Adrenal gland (tissue), 19 donors: ENCODE results near the gene NUFIP1. TPM values are rescaled to one million over a fixed set of nuclear protein-coding genes. Genes with fewer than 3 reads are reported as not detected.
A peak's percentile ranks its signal among the peaks of the same experiment; 100 is the strongest.

ENCODE experiments used
- DNase-seq, 7 donors: peaks; one replicate each; pipeline ENCODE4 v3.0.0-alpha.2; 2019 to 2020
- H3K27ac ChIP-seq, 5 donors: fragments of 200-600 bp; sonication (generic) in 4 of 5; 1 replicate in 3 of 5; 2 replicates in 2 of 5; pipeline versions ENCODE4 v1.5.1 to v1.8.0; 2016 to 2020; ENCODE audit warnings: mild to moderate bottlenecking in 1 of 5
- H3K27me3 ChIP-seq: fragments of 200-600 bp; 2 replicates; pipeline ENCODE4 v1.8.0; 2021
- H3K36me3 ChIP-seq, 2 donors: fragments of 200-600 bp; replicated peaks in 1 of 2; 1 replicate in 1 of 2; 2 replicates in 1 of 2; pipeline versions ENCODE4 v1.5.1 to v1.8.0; 2018 to 2022
- H3K4me1 ChIP-seq, 2 donors: fragments of 200-600 bp; replicated peaks in 1 of 2; 1 replicate in 1 of 2; 2 replicates in 1 of 2; pipeline versions ENCODE4 v1.5.1 to v1.8.0; 2018 to 2021
- H3K4me3 ChIP-seq, 4 donors: fragments of 200-600 bp; sonication (generic) in 3 of 4; one replicate each; pipeline ENCODE4 v1.5.1; 2016 to 2018
- H3K9me3 ChIP-seq, 3 donors: fragments of 200-600 bp; sonication (generic) in 1 of 3; replicated peaks in 1 of 3; 1 replicate in 2 of 3; 2 replicates in 1 of 3; pipeline versions ENCODE4 v1.5.1 to v1.8.0; 2016 to 2021
- POLR2A ChIP-seq, 2 donors: fragments of 450-650 bp; IDR thresholded peaks; one replicate each; pipeline ENCODE4 v1.6.1; 2017; ENCODE audit warnings: antibody characterized with exemption in 2 of 2, mild to moderate bottlenecking in 2 of 2, moderate library complexity in 1 of 2
- WGBS, 4 donors: extraction: QIAGEN DNeasy Blood & Tissue Kit in 2 of 4; methylation state at CpG; one replicate each; pipeline versions ENCODE4 v1.1.5 to v1.1.7; 2013 to 2017; 5-methylcytosine and 5-hydroxymethylcytosine counted together
- intact Hi-C, 2 donors: fragments of 100-400 bp; cut with DNase I; formaldehyde crosslinking; loops; one replicate each; pipeline versions ENCODE4 v1.14.1 to v1.15.0; 2022 to 2023
- long read RNA-seq, 10 donors: library from polyadenylated mRNA in 3 of 10; unstranded in 2 of 10; stranded (forward) in 1 of 10; transcript quantifications; one replicate each; pipeline ENCODE4 v2.0.0 and lab custom pipeline, GENCODE V29; 2021 to 2026
- polyA plus RNA-seq, 3 donors: library from polyadenylated mRNA; stranded (reverse); fragments of 200-250 nt in 2 of 3; fragments of 350-450 nt in 1 of 3; fragmentation: Illumina TruSeq in 1 of 3; extraction: RNeasy Lipid Tissue Mini Kit (QIAGEN cat#74804) in 1 of 3; gene quantifications; one replicate each; pipeline ENCODE4 v1.2.3, GENCODE V29; 2013 to 2014
- total RNA-seq, 9 donors: library from RNA; depleted of rRNA in 4 of 9; stranded (reverse); fragments of >200 nt in 4 of 9; fragments of 120-200 nt in 1 of 9; fragmentation: NEBNext Ultra II Directional in 1 of 9; extraction: Animal tissue kit (Norgen Biotek cat#: 25700) in 1 of 9; gene quantifications; one replicate each; pipeline versions ENCODE4 v1.1.0 to v1.2.4, GENCODE V29; 2013 to 2023
- TF ChIP-seq, protein P1 (sequence below), 6 experiments: fragments of 450-650 bp in 4 of 6; fragments of 200-600 bp in 2 of 6; sonication (generic) in 1 of 6; IDR thresholded peaks; 1 replicate in 5 of 6; 2 replicates in 1 of 6; pipeline versions ENCODE4 v1.5.1 to v1.8.0; 2016 to 2021; ENCODE audit warnings: antibody characterized with exemption in 6 of 6, mild to moderate bottlenecking in 2 of 6, moderate library complexity in 1 of 6
- donor health status: healthy with polysubstance abuse.
- donor health status: Bipolar disorder and iron deficiency.
- donor health status: DM: yes; HTN: yes; CAD: no.
- donor health status: DM: no; HTN: no; CAD: no.
- donor health status: DM: no; HTN: no; CAD: no.
- donor health status: DM: yes; HTN: yes; CAD: no.

Gene NUFIP1
- total RNA-seq = 1 to 10 TPM in 8 of 9 donors, under 1 TPM in 1; 0.79 to 6.9 (median 4.5) TPM
- 1 to 10 TPM; 2.7 to 9.3 (median 2.8) TPM for polyA plus RNA-seq
- long read RNA-seq, donor 1, partial matches to known transcripts = 0 of 1 reads
- long read RNA-seq, donor 1, other reads (novel, unspliced or antisense) = 0 of 1 reads
- long read RNA-seq, donor 2, partial matches to known transcripts = 0 of 3 reads
- long read RNA-seq, donor 2, other reads (novel, unspliced or antisense) = 0 of 3 reads
- long read RNA-seq, donor 3, partial matches to known transcripts = 0 of 1 reads
- long read RNA-seq, donor 3, other reads (novel, unspliced or antisense) = 0 of 1 reads
- long read RNA-seq, donor 4, partial matches to known transcripts = 1 of 1 reads
- long read RNA-seq, donor 4, other reads (novel, unspliced or antisense) = 0 of 1 reads
- long read RNA-seq, donor 5, transcript NUFIP1-201 (10 exons, 3,492 nt) = major isoform, 10 of 12 reads
- long read RNA-seq, donor 5, partial matches to known transcripts = 1 of 12 reads
- long read RNA-seq, donor 5, other reads (novel, unspliced or antisense) = 1 of 12 reads
- long read RNA-seq, donor 6, partial matches to known transcripts = 7 of 7 reads
- long read RNA-seq, donor 6, other reads (novel, unspliced or antisense) = 0 of 7 reads
- long read RNA-seq, donor 7 = 0 reads
- long read RNA-seq, donor 8, partial matches to known transcripts = 0 of 1 reads
- long read RNA-seq, donor 8, other reads (novel, unspliced or antisense) = 0 of 1 reads
- long read RNA-seq, donor 9, partial matches to known transcripts = 0 of 3 reads
- long read RNA-seq, donor 9, other reads (novel, unspliced or antisense) = 0 of 3 reads
- long read RNA-seq, donor 10, partial matches to known transcripts = 0 of 1 reads
- long read RNA-seq, donor 10, other reads (novel, unspliced or antisense) = 0 of 1 reads

DNA sequence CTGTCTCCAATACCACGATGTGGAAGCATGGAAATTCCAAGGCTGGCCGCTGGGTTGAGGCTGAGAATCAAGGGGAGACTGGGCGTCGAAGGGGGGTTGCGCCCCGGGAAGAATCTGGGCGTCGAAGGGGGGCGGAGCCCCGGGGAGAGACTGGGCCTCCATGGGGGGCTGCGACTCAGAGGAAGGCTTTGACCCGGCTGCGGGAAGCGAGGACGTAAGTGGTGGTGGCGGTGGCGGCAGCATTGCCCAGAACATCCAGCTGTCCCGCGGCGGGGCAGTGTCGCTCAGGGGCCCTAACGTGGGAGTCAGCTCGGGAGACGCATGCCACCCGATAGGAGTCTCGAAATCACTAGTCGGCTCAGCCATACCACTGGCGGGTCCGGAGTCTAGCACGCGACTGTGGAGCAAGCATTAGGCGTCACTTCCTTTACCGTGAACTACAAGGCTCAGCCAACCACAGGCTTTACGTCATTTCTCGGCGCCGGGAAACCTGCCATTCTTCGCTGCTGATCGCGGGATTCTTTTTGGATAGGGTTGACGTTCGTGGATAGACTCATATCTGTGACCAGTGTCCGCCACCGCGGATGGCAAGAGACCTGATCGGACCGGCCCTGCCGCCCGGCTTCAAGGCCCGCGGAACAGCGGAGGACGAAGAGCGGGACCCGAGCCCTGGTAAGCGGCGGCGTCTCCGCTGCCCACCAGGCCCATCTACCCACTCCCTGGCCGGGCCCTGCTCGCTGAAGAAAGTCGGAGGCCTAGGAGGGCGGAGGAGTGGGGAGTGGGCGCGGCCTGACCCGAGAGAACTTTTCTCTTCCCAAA lies at the start of gene NUFIP1, which contains the start of gene GPALPP1:
Gene NUFIP1 (minus strand): TSS at position 401 of the 819 bp plus-strand sequence. CDS start 35 bp downstream, at position 366.
Gene GPALPP1 (plus strand): TSS at position 468 of the 819 bp plus-strand sequence. CDS start 117 bp downstream, at position 585.
- Histone ChIP-seq H3K27ac (peak within 1 kb of the TSS in 4 of 5 donors; percentile 80 to 91 (median 82)), H3K4me1 (peaks cover 14 to 46% of the 10 kb centered on the region in 2 donors)
- peak in 1 of 2 donors; percentile 72 for TF ChIP-seq POLR2A (IDR thresholded peaks at IDR 0.05)
- TF ChIP-seq, protein P1, sequence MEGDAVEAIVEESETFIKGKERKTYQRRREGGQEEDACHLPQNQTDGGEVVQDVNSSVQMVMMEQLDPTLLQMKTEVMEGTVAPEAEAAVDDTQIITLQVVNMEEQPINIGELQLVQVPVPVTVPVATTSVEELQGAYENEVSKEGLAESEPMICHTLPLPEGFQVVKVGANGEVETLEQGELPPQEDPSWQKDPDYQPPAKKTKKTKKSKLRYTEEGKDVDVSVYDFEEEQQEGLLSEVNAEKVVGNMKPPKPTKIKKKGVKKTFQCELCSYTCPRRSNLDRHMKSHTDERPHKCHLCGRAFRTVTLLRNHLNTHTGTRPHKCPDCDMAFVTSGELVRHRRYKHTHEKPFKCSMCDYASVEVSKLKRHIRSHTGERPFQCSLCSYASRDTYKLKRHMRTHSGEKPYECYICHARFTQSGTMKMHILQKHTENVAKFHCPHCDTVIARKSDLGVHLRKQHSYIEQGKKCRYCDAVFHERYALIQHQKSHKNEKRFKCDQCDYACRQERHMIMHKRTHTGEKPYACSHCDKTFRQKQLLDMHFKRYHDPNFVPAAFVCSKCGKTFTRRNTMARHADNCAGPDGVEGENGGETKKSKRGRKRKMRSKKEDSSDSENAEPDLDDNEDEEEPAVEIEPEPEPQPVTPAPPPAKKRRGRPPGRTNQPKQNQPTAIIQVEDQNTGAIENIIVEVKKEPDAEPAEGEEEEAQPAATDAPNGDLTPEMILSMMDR (IDR thresholded peaks at IDR 0.05) = peak in 5 of 6 experiments; percentile 12 to 51 (median 30)

DNA sequence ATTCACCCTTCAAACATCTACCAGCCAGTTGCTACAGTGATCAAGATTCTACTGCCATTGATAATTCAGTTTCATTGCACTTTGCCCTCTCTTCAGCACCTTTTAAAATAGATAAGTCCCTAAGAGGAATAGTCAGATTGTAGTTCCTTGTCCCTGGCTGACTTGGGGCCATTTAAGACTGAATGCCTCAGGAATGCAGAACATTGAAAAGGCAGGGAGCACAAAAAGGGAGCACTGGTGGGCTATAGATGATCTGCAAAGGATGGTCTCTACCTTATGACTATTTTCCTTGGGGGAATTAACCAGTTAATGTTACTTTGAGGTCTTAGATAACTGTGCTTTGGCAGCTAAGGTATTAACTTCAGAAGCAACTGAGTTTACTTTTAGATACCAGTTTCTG lies 46.9 kb upstream of the NUFIP1 start:
- Histone ChIP-seq H3K27me3 (no peaks in the 10 kb centered on the region), H3K9me3 (no peaks in the 10 kb centered on the region), H3K4me3 (no peak overlapping the region), H3K36me3 (no peaks in the 10 kb centered on the region), H3K27ac (no peak overlapping the region), H3K4me1 (no peaks in the 10 kb centered on the region)
- intact Hi-C loops = no loop called here
- DNase-seq = no peak
- TF ChIP-seq, protein P1 (IDR thresholded peaks at IDR 0.05) = no peak
- no peak for TF ChIP-seq POLR2A (IDR thresholded peaks at IDR 0.05)

More for the DNA sequence above, at the start of gene NUFIP1, which contains the start of gene GPALPP1:
- no peaks in the 10 kb centered on the region for H3K9me3 ChIP-seq
- 0 to 1% (median 1%) methylated on average over 9 to 66 of the region's 66 CpGs for WGBS, 4 donors
- intact Hi-C loops = no loop called here
- H3K27me3 ChIP-seq = no peaks in the 10 kb centered on the region
- H3K4me3 ChIP-seq = peak within 1 kb of the TSS; percentile 36 to 86 (median 79)
- DNase-seq = peak; percentile 92 to 98 (median 95)
- H3K36me3 ChIP-seq = no peaks in the 10 kb centered on the region

- 92 to 98% (median 97%) methylated on average over 2 of the region's 2 CpGs for WGBS, 4 donors
- no peaks in the 10 kb centered on the region for H3K36me3 ChIP-seq
- H3K27ac ChIP-seq = no peak overlapping the region
- intact Hi-C loops = no loop called here
- no peak overlapping the region for H3K4me3 ChIP-seq
- DNase-seq = no peak
- TF ChIP-seq, protein P1 (IDR thresholded peaks at IDR 0.05) = no peak
- no peak for TF ChIP-seq POLR2A (IDR thresholded peaks at IDR 0.05)
- no peaks in the 10 kb centered on the region for H3K27me3 ChIP-seq
- H3K4me1 ChIP-seq = no peaks in the 10 kb centered on the region
- H3K9me3 ChIP-seq = no peaks in the 10 kb centered on the region
These were observed 45.1 kb upstream of the NUFIP1 start for GRCh38 chr13:45034342-45034741.
